HepG2 (cell line): ENCODE measurements around the gene NFATC2. TPM values are rescaled to one million over a fixed set of nuclear protein-coding genes. Genes with fewer than 3 reads are reported as not detected.
A peak's percentile ranks its signal among the peaks of the same experiment; 100 is the strongest.

Experiments
- BATF2 ChIP-seq: sonication (generic); formaldehyde crosslinking; IDR thresholded peaks from 2 replicates; pipeline ENCODE4 v1.8.0; 2022; ENCODE audit warnings: mild to moderate bottlenecking, missing genetic modification reagents, moderate library complexity
- BORCS8-MEF2B ChIP-seq: sonication (generic); formaldehyde crosslinking; IDR thresholded peaks from 2 replicates; pipeline ENCODE4 v1.8.0; 2022; ENCODE audit warnings: mild to moderate bottlenecking, missing genetic modification reagents
- CAMTA2 ChIP-seq: sonication (generic); formaldehyde crosslinking; IDR thresholded peaks from 2 replicates; pipeline ENCODE4 v1.4.0; 2020; ENCODE audit warnings: mild to moderate bottlenecking, missing genetic modification reagents, borderline replicate concordance
- GATAD2A ChIP-seq: IDR thresholded peaks from 2 replicates; pipeline ENCODE4 v1.6.1; 2016
- MAX ChIP-seq: IDR thresholded peaks from 2 replicates; pipeline ENCODE4 v1.6.1; 2012; ENCODE audit warnings: inconsistent platforms
- NR2F2 ChIP-seq: IDR thresholded peaks from 2 replicates; pipeline ENCODE4 v1.6.1; 2012; ENCODE audit warnings: low read depth, inconsistent platforms, borderline replicate concordance
- PITX1 ChIP-seq: sonication (generic); formaldehyde crosslinking; IDR thresholded peaks from 2 replicates; pipeline ENCODE4 v1.5.1; 2020; ENCODE audit warnings: mild to moderate bottlenecking, missing genetic modification reagents
- RARA ChIP-seq: IDR thresholded peaks from 2 replicates; pipeline ENCODE4 v1.6.1; 2016; ENCODE audit warnings: missing genetic modification reagents, missing compliant biosample characterization
- REL ChIP-seq: sonication (generic); formaldehyde crosslinking; conservative IDR thresholded peaks from 2 replicates; pipeline ENCODE4 v1.8.0; 2022; ENCODE audit warnings: mild to moderate bottlenecking, missing genetic modification reagents, moderate library complexity
- RFXAP ChIP-seq: sonication (generic); formaldehyde crosslinking; IDR thresholded peaks from 2 replicates; pipeline ENCODE4 v1.4.0; 2020; ENCODE audit warnings: missing genetic modification reagents, borderline replicate concordance
- RORA ChIP-seq: sonication (generic); formaldehyde crosslinking; IDR thresholded peaks from 2 replicates; pipeline ENCODE4 v1.5.0; 2020; ENCODE audit warnings: mild to moderate bottlenecking, missing genetic modification reagents, moderate library complexity
- SMARCE1 ChIP-seq: fragments of 450-650 bp; IDR thresholded peaks from 2 replicates; pipeline ENCODE4 v1.6.1; 2017; ENCODE audit warnings: borderline replicate concordance
- ZBTB14 ChIP-seq: sonication (generic); formaldehyde crosslinking; IDR thresholded peaks from 2 replicates; pipeline ENCODE4 v1.4.0; 2020; ENCODE audit warnings: missing genetic modification reagents
- ZBTB40 ChIP-seq, 2 experiments: fragments of 450-650 bp in 1 of 2; sonication (generic) in 1 of 2; formaldehyde crosslinking in 1 of 2; IDR thresholded peaks; 2 replicates each; pipeline versions ENCODE4 v1.6.1 to v1.8.0; 2016 to 2022; ENCODE audit warnings: antibody characterized with exemption in 1 of 2, mild to moderate bottlenecking in 1 of 2, missing genetic modification reagents in 1 of 2
- ZBTB7A ChIP-seq: sonication (generic); formaldehyde crosslinking; IDR thresholded peaks from 2 replicates; pipeline ENCODE4 v1.8.0; 2022; ENCODE audit warnings: mild to moderate bottlenecking, missing genetic modification reagents
- ZBTB8A ChIP-seq: sonication (generic); formaldehyde crosslinking; IDR thresholded peaks from 2 replicates; pipeline ENCODE4 v1.4.0; 2020; ENCODE audit warnings: mild to moderate bottlenecking, low read depth, missing genetic modification reagents, borderline replicate concordance
- ZNF326 ChIP-seq: sonication (generic); formaldehyde crosslinking; IDR thresholded peaks from 2 replicates; pipeline ENCODE4 v1.4.0; 2020; ENCODE audit warnings: missing genetic modification reagents, borderline replicate concordance
- ZNF329 ChIP-seq: sonication (generic); formaldehyde crosslinking; IDR thresholded peaks from 2 replicates; pipeline ENCODE4 v1.9.0; 2021; ENCODE audit warnings: low read depth, mild to moderate bottlenecking, missing genetic modification reagents
- ZNF430 ChIP-seq: sonication (generic); formaldehyde crosslinking; IDR thresholded peaks from 2 replicates; pipeline ENCODE4 v1.9.0; 2021; ENCODE audit warnings: mild to moderate bottlenecking, missing genetic modification reagents
- polyA plus RNA-seq, 8 experiments: library from polyadenylated mRNA; depleted of rRNA in 3 of 8; stranded (reverse) in 7 of 8; unstranded in 1 of 8; fragments of >200 nt; fragmentation: Illumina TruSeq in 4 of 8; extraction: Trizol in 4 of 8; gene quantifications; 2 replicates each; pipeline versions ENCODE4 v1.2.1 to v1.2.3, GENCODE V29; 2011 to 2016; ENCODE audit warnings: low read depth in 4 of 8, missing spikeins in 1 of 8, mixed read lengths in 1 of 8; ENCODE audit not compliant: insufficient read depth in 1 of 8
- total RNA-seq, 5 experiments: library from RNA; depleted of rRNA; stranded (reverse); fragments of >200 nt; fragmentation: Illumina TruSeq; extraction: Trizol; gene quantifications; 2 replicates each; pipeline ENCODE4 v1.2.3, GENCODE V29; 2016; ENCODE audit warnings: low read depth in 1 of 5

NFATC2 gene
- total and polyA plus RNA-seq, 2 of the 13 experiments (the other 11 are each of a cell fraction or from before 2014, with no cell fraction given), result 1.9 to 3.3 TPM

GRCh38 chr20:51563486-51564332 is 21.2 kb upstream of the NFATC2 start (continued):
- no peak for TF ChIP-seq REL
- no peak for TF ChIP-seq ZNF329 (CRISPR knock-in tag)
- TF ChIP-seq PITX1 (CRISPR knock-in tag), result peak; percentile 58; the same call in 1 of the 2 replicates
- TF ChIP-seq ZNF326, result no peak
- no peak for TF ChIP-seq ZBTB14 (CRISPR knock-in tag)
- TF ChIP-seq GATAD2A (CRISPR knock-in tag), result peak; percentile 82
- TF ChIP-seq RORA, result no peak
- peak; percentile 38; the same call in 1 of the 2 replicates for TF ChIP-seq MAX
- TF ChIP-seq ZBTB7A (CRISPR knock-in tag), result peak; percentile 94
- peak; percentile 29; the same call in 1 of the 2 replicates for TF ChIP-seq RARA
- no peak for TF ChIP-seq RFXAP
- no peak for TF ChIP-seq ZBTB40 (IDR thresholded peaks at IDR 0.05)
- TF ChIP-seq ZBTB40 (CRISPR knock-in tag; IDR thresholded peaks at IDR 0.05), result no peak
- no peak for TF ChIP-seq BORCS8-MEF2B (CRISPR knock-in tag)
- TF ChIP-seq SMARCE1, result no peak
- no peak for TF ChIP-seq CAMTA2
- no peak for TF ChIP-seq ZBTB8A (CRISPR knock-in tag)
- TF ChIP-seq NR2F2, result no peak
- no peak for TF ChIP-seq ZNF430
- no peak for TF ChIP-seq BATF2
